Measurements from ENCODE around the gene CACNB2. TPM values are rescaled to one million over a fixed set of nuclear protein-coding genes. Genes with fewer than 3 reads are reported as not detected.

Gene CACNB2
- total RNA-seq, 1 donor = 2.1 TPM

- no peak for TF ChIP-seq CTCF (IDR thresholded peaks at IDR 0.05; ENCODE audit: insufficient read depth, low read length)
- no peak overlapping the region for H3K4me3 ChIP-seq (ENCODE audit: low read depth, low read length)
- DNase-seq (ENCODE audit: low read depth) = peak; percentile 11
Measured at GRCh38 chr10:18545621-18546305, 405.5 kb downstream of the CACNB2 start.

GRCh38 chr10:18549105-18549504, 408.9 kb downstream of the CACNB2 start:
- no peak overlapping the region for H3K4me3 ChIP-seq (ENCODE audit: low read depth, low read length)
- no peak for DNase-seq (ENCODE audit: low read depth)
- TF ChIP-seq CTCF (IDR thresholded peaks at IDR 0.05; ENCODE audit: insufficient read depth, low read length) = no peak

DNA sequence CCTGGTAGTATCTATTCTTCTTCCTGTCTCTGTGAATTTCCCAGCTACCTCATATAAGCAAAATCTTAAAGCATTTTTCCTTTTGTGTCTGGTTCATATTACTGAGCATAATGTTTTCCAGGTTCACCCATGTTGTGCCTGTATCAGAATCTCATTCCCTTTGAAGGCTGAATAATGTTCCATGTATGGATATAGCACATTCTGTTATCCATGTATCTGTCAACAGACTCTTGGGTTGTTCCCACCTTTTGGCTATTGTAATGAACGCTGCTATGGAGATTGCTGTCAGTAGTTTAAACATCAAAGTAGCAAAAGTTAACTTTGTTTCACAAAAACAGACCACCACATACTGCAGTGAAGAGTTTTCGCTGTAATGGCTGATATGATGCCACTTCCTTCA, 411.2 kb downstream of the CACNB2 start:
- DNase-seq (ENCODE audit: low read depth) = no peak
- no peak for TF ChIP-seq CTCF (IDR thresholded peaks at IDR 0.05; ENCODE audit: insufficient read depth, low read length)
- H3K4me3 ChIP-seq (ENCODE audit: low read depth, low read length) = no peak overlapping the region

- DNase-seq (ENCODE audit: low read depth) = no peak
- TF ChIP-seq CTCF (IDR thresholded peaks at IDR 0.05; ENCODE audit: insufficient read depth, low read length) = no peak
Measured at GRCh38 chr10:18554479-18554878, 414.3 kb downstream of the CACNB2 start.

DNA sequence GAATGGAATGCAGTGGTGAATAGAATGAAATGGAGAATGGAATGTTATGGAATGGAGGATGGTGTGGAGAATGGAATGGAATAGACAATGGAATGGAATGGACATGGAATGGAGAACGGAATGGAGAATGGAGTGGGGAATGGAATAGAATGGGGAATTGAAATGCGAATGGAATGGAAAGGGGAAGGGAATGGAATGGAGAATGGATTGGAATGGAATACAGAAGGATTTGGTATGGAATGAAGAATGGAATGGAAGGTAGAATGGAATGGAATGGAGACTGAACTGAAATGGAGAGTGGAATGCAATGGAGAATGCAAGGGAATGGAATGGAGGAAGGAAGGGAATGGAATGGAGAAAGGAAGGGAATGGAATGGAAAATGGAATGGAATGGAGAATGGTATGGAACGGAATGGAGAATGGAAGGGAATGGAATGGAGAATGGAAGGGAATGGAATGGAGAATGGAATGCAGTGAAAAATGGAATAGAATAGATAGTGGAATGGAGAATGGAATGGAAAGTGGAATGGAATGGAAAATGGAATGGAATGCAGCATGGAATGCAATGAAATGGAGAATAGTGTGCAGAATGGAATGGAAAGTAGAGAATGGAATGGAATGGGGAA, 416.4 kb downstream of the CACNB2 start:
- no peak overlapping the region for H3K4me3 ChIP-seq (ENCODE audit: low read depth, low read length)
- no peak for TF ChIP-seq CTCF (IDR thresholded peaks at IDR 0.05; ENCODE audit: insufficient read depth, low read length)
- DNase-seq (ENCODE audit: low read depth) = no peak

More at GRCh38 chr10:18554479-18554878, 414.3 kb downstream of the CACNB2 start:
- no peak overlapping the region for H3K4me3 ChIP-seq (ENCODE audit: low read depth, low read length)

DNA sequence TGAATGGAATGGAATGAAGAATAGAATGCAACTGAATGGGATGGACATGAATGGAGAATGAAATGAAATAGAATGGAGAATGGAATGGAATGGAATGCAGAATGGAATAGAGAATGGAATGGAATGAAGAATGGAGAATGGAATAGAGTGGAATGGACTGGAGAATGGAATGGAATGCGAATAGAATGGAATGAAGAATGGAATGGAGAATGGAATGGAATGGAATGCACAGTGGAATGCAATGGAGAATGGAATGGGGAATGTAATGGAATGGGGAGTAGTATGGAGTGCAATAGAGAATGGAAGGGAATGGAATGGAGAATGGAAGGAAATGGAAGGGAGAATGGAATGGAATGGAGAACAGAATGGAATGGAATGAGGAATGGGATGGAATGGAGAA, 417.7 kb downstream of the CACNB2 start:
- DNase-seq (ENCODE audit: low read depth) = no peak
- H3K4me3 ChIP-seq (ENCODE audit: low read depth, low read length) = no peak overlapping the region

More for the DNA sequence above, 417.7 kb downstream of the CACNB2 start:
- TF ChIP-seq CTCF (IDR thresholded peaks at IDR 0.05; ENCODE audit: insufficient read depth, low read length) = no peak

Measured in fibroblast of the aortic adventitia (primary cell).